HepG2 (cell line): Measurements from ENCODE around the gene CTF1. TPM values are rescaled to one million over a fixed set of nuclear protein-coding genes. Genes with fewer than 3 reads are reported as not detected.

Experiments
- AFF4 ChIP-seq: sonication (generic); formaldehyde crosslinking; IDR thresholded peaks from 2 replicates; pipeline ENCODE4 v1.4.0; 2020; ENCODE audit warnings: missing genetic modification reagents
- ATRX ChIP-seq: sonication (generic); formaldehyde crosslinking; IDR thresholded peaks from 2 replicates; pipeline ENCODE4 v1.4.0; 2020; ENCODE audit warnings: missing genetic modification reagents, borderline replicate concordance
- CAMTA2 ChIP-seq: sonication (generic); formaldehyde crosslinking; IDR thresholded peaks from 2 replicates; pipeline ENCODE4 v1.4.0; 2020; ENCODE audit warnings: mild to moderate bottlenecking, missing genetic modification reagents, borderline replicate concordance
- CREB1 ChIP-seq, 2 experiments: fragments of 450-650 bp in 1 of 2; IDR thresholded peaks; 2 replicates each; pipeline ENCODE4 v1.6.1; 2016 to 2017; ENCODE audit warnings: control low read depth in 1 of 2, mild to moderate bottlenecking in 1 of 2, missing compliant biosample characterization in 1 of 2, missing genetic modification characterization in 1 of 2
- CSRNP2 ChIP-seq: sonication (generic); formaldehyde crosslinking; conservative IDR thresholded peaks from 2 replicates; pipeline ENCODE4 v1.8.0; 2022; ENCODE audit warnings: low read depth, missing genetic modification reagents
- FOSL1 ChIP-seq: sonication (generic); formaldehyde crosslinking; IDR thresholded peaks from 2 replicates; pipeline ENCODE4 v1.9.0; 2021; ENCODE audit warnings: missing genetic modification reagents, borderline replicate concordance
- IRF9 ChIP-seq: sonication (generic); formaldehyde crosslinking; IDR thresholded peaks from 2 replicates; pipeline ENCODE4 v1.8.0; 2022; ENCODE audit warnings: missing genetic modification reagents, mild to moderate bottlenecking, borderline replicate concordance
- KDM5B ChIP-seq: sonication (generic); formaldehyde crosslinking; IDR thresholded peaks from 2 replicates; pipeline ENCODE4 v1.4.0; 2020; ENCODE audit warnings: missing genetic modification reagents, mild to moderate bottlenecking, borderline replicate concordance
- MAF1 ChIP-seq: sonication (generic); formaldehyde crosslinking; IDR thresholded peaks from 2 replicates; pipeline ENCODE4 v1.5.0; 2020; ENCODE audit warnings: missing genetic modification reagents, borderline replicate concordance
- POGZ ChIP-seq: sonication (generic); formaldehyde crosslinking; IDR thresholded peaks from 2 replicates; pipeline ENCODE4 v1.4.0; 2020; ENCODE audit warnings: mild to moderate bottlenecking, missing genetic modification reagents
- SMARCC2 ChIP-seq: fragments of 450-650 bp; IDR thresholded peaks from 2 replicates; pipeline ENCODE4 v1.6.1; 2017; ENCODE audit warnings: antibody characterized with exemption, mild to moderate bottlenecking
- TOE1 ChIP-seq: sonication (generic); formaldehyde crosslinking; IDR thresholded peaks from 2 replicates; pipeline ENCODE4 v1.4.0; 2020; ENCODE audit warnings: mild to moderate bottlenecking, missing genetic modification reagents
- ZBTB38 ChIP-seq: sonication (generic); formaldehyde crosslinking; IDR thresholded peaks from 2 replicates; pipeline ENCODE4 v1.5.1; 2020; ENCODE audit warnings: mild to moderate bottlenecking, missing genetic modification reagents
- ZIK1 ChIP-seq: sonication (generic); formaldehyde crosslinking; IDR thresholded peaks from 2 replicates; pipeline ENCODE4 v1.5.0; 2020; ENCODE audit warnings: mild to moderate bottlenecking, low read depth, missing genetic modification reagents, borderline replicate concordance
- ZMYM3 ChIP-seq: sonication (generic); formaldehyde crosslinking; IDR thresholded peaks from 2 replicates; pipeline ENCODE4 v1.5.1; 2020; ENCODE audit warnings: mild to moderate bottlenecking, missing genetic modification reagents
- ZNF274 ChIP-seq: sonication (generic); formaldehyde crosslinking; IDR thresholded peaks from 2 replicates; pipeline ENCODE4 v1.5.1; 2020; ENCODE audit warnings: mild to moderate bottlenecking, missing genetic modification reagents
- ZNF468 ChIP-seq: sonication (generic); formaldehyde crosslinking; IDR thresholded peaks from 2 replicates; pipeline ENCODE4 v1.8.0; 2022; ENCODE audit warnings: mild to moderate bottlenecking, moderate library complexity, missing genetic modification reagents
- ZNF737 ChIP-seq: sonication (generic); formaldehyde crosslinking; IDR thresholded peaks from 2 replicates; pipeline ENCODE4 v1.5.0; 2020; ENCODE audit warnings: missing genetic modification reagents, mild to moderate bottlenecking, borderline replicate concordance
- ZNF776 ChIP-seq: sonication (generic); formaldehyde crosslinking; IDR thresholded peaks from 2 replicates; pipeline ENCODE4 v1.4.0; 2020; ENCODE audit warnings: mild to moderate bottlenecking, missing genetic modification reagents
- polyA plus RNA-seq, 8 experiments: library from polyadenylated mRNA; depleted of rRNA in 3 of 8; stranded (reverse) in 7 of 8; unstranded in 1 of 8; fragments of >200 nt; fragmentation: Illumina TruSeq in 4 of 8; extraction: Trizol in 4 of 8; gene quantifications; 2 replicates each; pipeline versions ENCODE4 v1.2.1 to v1.2.3, GENCODE V29; 2011 to 2016; ENCODE audit warnings: low read depth in 4 of 8, missing spikeins in 1 of 8, mixed read lengths in 1 of 8; ENCODE audit not compliant: insufficient read depth in 1 of 8
- total RNA-seq, 5 experiments: library from RNA; depleted of rRNA; stranded (reverse); fragments of >200 nt; fragmentation: Illumina TruSeq; extraction: Trizol; gene quantifications; 2 replicates each; pipeline ENCODE4 v1.2.3, GENCODE V29; 2016; ENCODE audit warnings: low read depth in 1 of 5
- TF ChIP-seq, protein P1 (sequence below): sonication (generic); formaldehyde crosslinking; IDR thresholded peaks from 2 replicates; pipeline ENCODE4 v1.4.0; 2020; ENCODE audit warnings: missing genetic modification reagents, low read depth, mild to moderate bottlenecking, borderline replicate concordance

The CTF1 gene
- total and polyA plus RNA-seq, 2 of the 13 experiments (the other 11 are each of a cell fraction or from before 2014, with no cell fraction given) = 0.13 to 1.8 TPM

- TF ChIP-seq AFF4 (no peak), ZNF468 (no peak), ATRX (no peak), ZMYM3 (CRISPR knock-in tag) (0 out of 2 replicates have a peak, but pooled peaks have one; percentile 8), ZNF776 (CRISPR knock-in tag) (0 out of 2 replicates have a peak, but pooled peaks have one; percentile 20), CREB1 (IDR thresholded peaks at IDR 0.05) (no peak), CREB1 (CRISPR knock-in tag; IDR thresholded peaks at IDR 0.05) (no peak), POGZ (peak; percentile 38; the same call in 1 of the 2 replicates), CSRNP2 (CRISPR knock-in tag) (no peak), ZBTB38 (CRISPR knock-in tag) (peak; percentile 90), MAF1 (CRISPR knock-in tag) (no peak), IRF9 (CRISPR knock-in tag) (peak; percentile 9; the same call in 1 of the 2 replicates), KDM5B (CRISPR knock-in tag) (0 out of 2 replicates have a peak, but pooled peaks have one; percentile 8), SMARCC2 (no peak), ZNF274 (CRISPR knock-in tag) (0 out of 2 replicates have a peak, but pooled peaks have one; percentile 1), CAMTA2 (CRISPR knock-in tag) (no peak), ZNF737 (CRISPR knock-in tag) (no peak), FOSL1 (CRISPR knock-in tag) (no peak), TOE1 (CRISPR knock-in tag) (no peak), ZIK1 (CRISPR knock-in tag) (no peak)
- TF ChIP-seq, protein P1, sequence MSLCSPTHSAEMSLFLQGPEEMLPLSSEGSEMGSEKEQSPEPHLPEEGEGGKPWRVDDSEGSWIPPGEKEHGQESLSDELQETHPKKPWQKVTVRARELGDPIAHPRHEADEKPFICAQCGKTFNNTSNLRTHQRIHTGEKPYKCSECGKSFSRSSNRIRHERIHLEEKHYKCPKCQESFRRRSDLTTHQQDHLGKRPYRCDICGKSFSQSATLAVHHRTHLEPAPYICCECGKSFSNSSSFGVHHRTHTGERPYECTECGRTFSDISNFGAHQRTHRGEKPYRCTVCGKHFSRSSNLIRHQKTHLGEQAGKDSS (CRISPR knock-in tag) = peak; percentile 80
These were observed 670 bp upstream of the CTF1 start (continued) for GRCh38 chr16:30895627-30896260.
